Measurements from ENCODE around the gene HRH3.

DNA sequence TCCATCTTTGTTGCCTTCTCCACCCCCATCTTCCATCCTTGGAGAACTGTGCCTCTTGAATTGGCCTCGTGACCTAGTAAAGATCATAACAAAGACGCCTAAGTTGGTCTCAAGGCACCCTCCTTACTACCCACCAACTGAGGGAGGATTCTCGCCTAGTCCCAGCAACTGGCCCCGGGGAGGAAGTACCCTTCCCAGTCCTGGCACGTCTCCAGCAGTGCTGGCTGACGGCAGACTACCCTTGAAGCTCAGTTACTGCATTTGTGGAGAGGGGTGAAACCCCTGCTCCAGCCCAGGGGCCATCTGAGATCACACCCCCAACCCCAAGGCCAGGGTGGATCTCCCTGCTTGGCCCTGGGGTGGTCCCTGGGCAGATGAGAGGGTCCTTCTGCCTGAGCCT is 16.1 kb upstream of the HRH3 start:
- TF ChIP-seq, protein P1, sequence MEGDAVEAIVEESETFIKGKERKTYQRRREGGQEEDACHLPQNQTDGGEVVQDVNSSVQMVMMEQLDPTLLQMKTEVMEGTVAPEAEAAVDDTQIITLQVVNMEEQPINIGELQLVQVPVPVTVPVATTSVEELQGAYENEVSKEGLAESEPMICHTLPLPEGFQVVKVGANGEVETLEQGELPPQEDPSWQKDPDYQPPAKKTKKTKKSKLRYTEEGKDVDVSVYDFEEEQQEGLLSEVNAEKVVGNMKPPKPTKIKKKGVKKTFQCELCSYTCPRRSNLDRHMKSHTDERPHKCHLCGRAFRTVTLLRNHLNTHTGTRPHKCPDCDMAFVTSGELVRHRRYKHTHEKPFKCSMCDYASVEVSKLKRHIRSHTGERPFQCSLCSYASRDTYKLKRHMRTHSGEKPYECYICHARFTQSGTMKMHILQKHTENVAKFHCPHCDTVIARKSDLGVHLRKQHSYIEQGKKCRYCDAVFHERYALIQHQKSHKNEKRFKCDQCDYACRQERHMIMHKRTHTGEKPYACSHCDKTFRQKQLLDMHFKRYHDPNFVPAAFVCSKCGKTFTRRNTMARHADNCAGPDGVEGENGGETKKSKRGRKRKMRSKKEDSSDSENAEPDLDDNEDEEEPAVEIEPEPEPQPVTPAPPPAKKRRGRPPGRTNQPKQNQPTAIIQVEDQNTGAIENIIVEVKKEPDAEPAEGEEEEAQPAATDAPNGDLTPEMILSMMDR (IDR thresholded peaks at IDR 0.05): no peak
- no peak for TF ChIP-seq POLR2AphosphoS5 (IDR thresholded peaks at IDR 0.05)
- TF ChIP-seq POLR2A (IDR thresholded peaks at IDR 0.05; ENCODE audit: low read depth): no peak
